SU-DHL-6 (cell line): ENCODE measurements around the gene PITHD1.

Experiments
- EZH2phosphoT487 ChIP-seq: fragments of 200-600 bp; sonication (generic), shearing (Covaris generic); conservative IDR thresholded peaks from 2 replicates; pipeline ENCODE4 v1.6.1; 2018; ENCODE audit warnings: mild to moderate bottlenecking, antibody characterized with exemption, low read length, moderate library complexity, mixed read lengths
- TF ChIP-seq, protein P1 (sequence below): fragments of 200-600 bp; sonication (generic); IDR thresholded peaks from one replicate; pipeline ENCODE4 v1.5.1; 2017; ENCODE audit warnings: antibody characterized with exemption, mild to moderate bottlenecking, low read length, moderate library complexity; ENCODE audit not compliant: insufficient read depth, poor library complexity, severe bottlenecking

DNA sequence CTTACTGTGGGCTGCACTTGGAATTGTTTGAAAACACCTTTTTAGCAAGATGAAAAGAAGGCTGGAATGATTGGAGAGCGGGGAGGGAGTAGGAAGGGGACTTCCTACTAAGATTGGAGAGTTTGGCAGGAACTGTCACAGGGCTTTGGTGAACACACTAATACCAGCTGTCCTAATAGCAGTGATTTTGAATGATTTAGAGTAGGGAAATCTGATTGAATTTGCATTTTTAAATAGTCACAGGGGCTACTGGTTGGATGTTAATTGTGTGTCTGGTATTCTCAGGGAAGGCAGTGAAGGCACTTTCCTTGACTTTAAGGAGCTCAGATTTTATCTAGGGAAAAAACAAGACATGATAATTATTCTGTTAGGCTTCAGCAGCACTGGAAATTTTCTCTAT is 49.5 kb downstream of the PITHD1 start:
- TF ChIP-seq, protein P1, sequence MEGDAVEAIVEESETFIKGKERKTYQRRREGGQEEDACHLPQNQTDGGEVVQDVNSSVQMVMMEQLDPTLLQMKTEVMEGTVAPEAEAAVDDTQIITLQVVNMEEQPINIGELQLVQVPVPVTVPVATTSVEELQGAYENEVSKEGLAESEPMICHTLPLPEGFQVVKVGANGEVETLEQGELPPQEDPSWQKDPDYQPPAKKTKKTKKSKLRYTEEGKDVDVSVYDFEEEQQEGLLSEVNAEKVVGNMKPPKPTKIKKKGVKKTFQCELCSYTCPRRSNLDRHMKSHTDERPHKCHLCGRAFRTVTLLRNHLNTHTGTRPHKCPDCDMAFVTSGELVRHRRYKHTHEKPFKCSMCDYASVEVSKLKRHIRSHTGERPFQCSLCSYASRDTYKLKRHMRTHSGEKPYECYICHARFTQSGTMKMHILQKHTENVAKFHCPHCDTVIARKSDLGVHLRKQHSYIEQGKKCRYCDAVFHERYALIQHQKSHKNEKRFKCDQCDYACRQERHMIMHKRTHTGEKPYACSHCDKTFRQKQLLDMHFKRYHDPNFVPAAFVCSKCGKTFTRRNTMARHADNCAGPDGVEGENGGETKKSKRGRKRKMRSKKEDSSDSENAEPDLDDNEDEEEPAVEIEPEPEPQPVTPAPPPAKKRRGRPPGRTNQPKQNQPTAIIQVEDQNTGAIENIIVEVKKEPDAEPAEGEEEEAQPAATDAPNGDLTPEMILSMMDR, result no peak
- TF ChIP-seq EZH2phosphoT487, result no peak
